Heart right ventricle (tissue), 16 donors: Measurements from ENCODE around the gene KLHL14. TPM values are rescaled to one million over a fixed set of nuclear protein-coding genes. Genes with fewer than 3 reads are reported as not detected.

ENCODE experiments used
- ATAC-seq, 8 donors: fragments of 200-7000 bp; cut with Tn5 transposase; one replicate each; pipeline ENCODE4 v1.9.1; 2020; ENCODE audit warnings: mild to moderate bottlenecking in 8 of 8, moderate library complexity in 8 of 8, moderate number of reproducible peaks in 1 of 8
- DNase-seq, 2 donors: peaks; one replicate each; pipeline ENCODE4 v3.0.0-alpha.2; 2020
- H3K27ac ChIP-seq, 10 donors: fragments of 200-600 bp; sonication (generic) in 2 of 10; one replicate each; pipeline versions ENCODE4 v1.5.0 to v1.8.0; 2020 to 2022; ENCODE audit warnings: mild to moderate bottlenecking in 3 of 10
- H3K27me3 ChIP-seq, 7 donors: fragments of 200-600 bp; one replicate each; pipeline ENCODE4 v1.8.0; 2021 to 2022; ENCODE audit warnings: mild to moderate bottlenecking in 2 of 7
- H3K36me3 ChIP-seq, 9 donors: fragments of 200-600 bp; sonication (generic) in 1 of 9; one replicate each; pipeline versions ENCODE4 v1.5.0 to v1.8.0; 2020 to 2022; ENCODE audit warnings: mild to moderate bottlenecking in 2 of 9
- H3K4me1 ChIP-seq, 9 donors: fragments of 200-600 bp; sonication (generic) in 1 of 9; one replicate each; pipeline versions ENCODE4 v1.5.0 to v1.8.0; 2020 to 2022; ENCODE audit warnings: mild to moderate bottlenecking in 4 of 9
- H3K4me3 ChIP-seq, 10 donors: fragments of 200-600 bp; sonication (generic) in 2 of 10; one replicate each; pipeline versions ENCODE4 v1.5.0 to v1.8.0; 2020 to 2022; ENCODE audit warnings: mild to moderate bottlenecking in 7 of 10, moderate library complexity in 2 of 10
- H3K9me3 ChIP-seq, 11 donors: fragments of 200-600 bp in 10 of 11; sonication (generic) in 2 of 11; one replicate each; pipeline versions ENCODE4 v1.5.0 to v1.8.0; 2013 to 2022; ENCODE audit warnings: mild to moderate bottlenecking in 2 of 11, control low read depth in 1 of 11, moderate library complexity in 1 of 11
- WGBS, 2 donors: extraction: QIAGEN DNeasy Blood & Tissue Kit; methylation state at CpG; one replicate each; pipeline ENCODE4 v1.1.7; 2013; ENCODE audit warnings: inconsistent platforms in 1 of 2; 5-methylcytosine and 5-hydroxymethylcytosine counted together
- intact Hi-C, 10 donors: fragments of 100-400 bp; cut with DNase I; formaldehyde crosslinking; loops; one replicate each; pipeline versions ENCODE4 v1.11.1 to v1.14.2; 2022
- polyA plus RNA-seq, 2 donors: library from polyadenylated mRNA; stranded (reverse); fragments of 200-250 nt; gene quantifications; one replicate each; pipeline ENCODE4 v1.2.3, GENCODE V29; 2013
- total RNA-seq, 10 donors: library from RNA; stranded (reverse); fragmentation: NEBNext Ultra II Directional in 3 of 10; extraction: Animal tissue kit (Norgen Biotek cat#: 25700) in 3 of 10; gene quantifications; one replicate each; pipeline versions ENCODE4 v1.2.1 to v1.2.4, GENCODE V29; 2021 to 2023
- TF ChIP-seq, protein P1 (sequence below), 9 donors: fragments of 200-600 bp; sonication (generic) in 2 of 9; IDR thresholded peaks; one replicate each; pipeline versions ENCODE4 v1.5.0 to v1.8.0; 2021 to 2022; ENCODE audit warnings: antibody characterized with exemption in 9 of 9, mild to moderate bottlenecking in 5 of 9, moderate library complexity in 1 of 9
- donor health status: Arrhythmogenic right ventricular cardiomyopathy.
- donor health status: ischemic (EF 13 %, LVEDD 7.1; RV severe dilation, severe dysfunction).
- donor health status: healthy with polysubstance abuse.
- donor health status: DM: no; HTN: yes; CAD: no.
- donor health status: DM: no; HTN: no; CAD: no.
- donor health status: ischemic (EF 25% LVEDD 6.9; RV normal size, moderate dysfunction).
- donor health status: ischemic (EF 25% LVEDD 5.7; RV mildly dilated, moderate dysfunction).
- donor health status: healthy.
- donor health status: DM: yes; HTN: yes; CAD: no.
- donor health status: Ischemic cardiomyopathy.
- donor health status: ischemic (EF 35%, LVEDD 5.7; RV mildly dilated, moderate dysfunction).
- donor health status: nonischemic (EF 11% LVEDD 7.7; RV severe dilation, severe dysfunction).
- donor health status: DM: yes; HTN: yes; CAD: no.
- donor health status: PGD.
- donor health status: ischemic (EF 29% LVEDD 5.4; RV normal size, mild dysfunction).
- donor health status: nonischemic (EF 23%, LVEDD 6.1; RV moderate dilation, normal function).

Gene KLHL14
- total and polyA plus RNA-seq, 12 donors: 0.04 to 0.28 (median 0.12) TPM; not detected in 5

DNA sequence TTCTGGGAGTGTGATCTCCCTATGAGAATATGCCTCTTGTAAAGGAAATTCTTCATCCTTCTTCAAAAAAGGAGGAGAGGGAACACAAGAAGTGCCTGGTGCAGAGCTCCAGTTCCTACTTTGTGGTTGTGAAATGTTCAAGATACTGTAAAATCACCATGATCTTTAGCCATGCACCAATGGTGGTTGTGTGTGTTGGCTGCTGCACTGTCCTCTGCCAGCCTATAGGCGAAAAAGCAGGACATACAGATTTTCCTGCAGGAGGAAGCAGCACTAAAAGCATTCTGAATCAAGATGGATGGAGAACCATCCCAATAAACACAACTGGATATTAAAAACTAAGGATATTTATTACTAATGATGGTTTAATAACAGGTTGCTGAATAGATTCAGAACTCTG is 6.2 kb upstream of the KLHL14 start:
- ATAC-seq (no peak), DNase-seq (no peak)
- Histone ChIP-seq H3K27me3 (peaks cover 0 to 4% (median 0%) of the 10 kb centered on the region in 7 donors), H3K36me3 (no peaks in the 10 kb centered on the region), H3K4me1 (peaks cover 0 to 3% (median 0%) of the 10 kb centered on the region in 9 donors), H3K9me3 (no peaks in the 10 kb centered on the region), H3K27ac (no peak overlapping the region), H3K4me3 (no peak overlapping the region)
- WGBS, 2 donors: 74 to 84% methylated on average over 1 of the region's 1 CpG
- TF ChIP-seq, protein P1, sequence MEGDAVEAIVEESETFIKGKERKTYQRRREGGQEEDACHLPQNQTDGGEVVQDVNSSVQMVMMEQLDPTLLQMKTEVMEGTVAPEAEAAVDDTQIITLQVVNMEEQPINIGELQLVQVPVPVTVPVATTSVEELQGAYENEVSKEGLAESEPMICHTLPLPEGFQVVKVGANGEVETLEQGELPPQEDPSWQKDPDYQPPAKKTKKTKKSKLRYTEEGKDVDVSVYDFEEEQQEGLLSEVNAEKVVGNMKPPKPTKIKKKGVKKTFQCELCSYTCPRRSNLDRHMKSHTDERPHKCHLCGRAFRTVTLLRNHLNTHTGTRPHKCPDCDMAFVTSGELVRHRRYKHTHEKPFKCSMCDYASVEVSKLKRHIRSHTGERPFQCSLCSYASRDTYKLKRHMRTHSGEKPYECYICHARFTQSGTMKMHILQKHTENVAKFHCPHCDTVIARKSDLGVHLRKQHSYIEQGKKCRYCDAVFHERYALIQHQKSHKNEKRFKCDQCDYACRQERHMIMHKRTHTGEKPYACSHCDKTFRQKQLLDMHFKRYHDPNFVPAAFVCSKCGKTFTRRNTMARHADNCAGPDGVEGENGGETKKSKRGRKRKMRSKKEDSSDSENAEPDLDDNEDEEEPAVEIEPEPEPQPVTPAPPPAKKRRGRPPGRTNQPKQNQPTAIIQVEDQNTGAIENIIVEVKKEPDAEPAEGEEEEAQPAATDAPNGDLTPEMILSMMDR (IDR thresholded peaks at IDR 0.05): no peak
- intact Hi-C loops: no loop called here

DNA sequence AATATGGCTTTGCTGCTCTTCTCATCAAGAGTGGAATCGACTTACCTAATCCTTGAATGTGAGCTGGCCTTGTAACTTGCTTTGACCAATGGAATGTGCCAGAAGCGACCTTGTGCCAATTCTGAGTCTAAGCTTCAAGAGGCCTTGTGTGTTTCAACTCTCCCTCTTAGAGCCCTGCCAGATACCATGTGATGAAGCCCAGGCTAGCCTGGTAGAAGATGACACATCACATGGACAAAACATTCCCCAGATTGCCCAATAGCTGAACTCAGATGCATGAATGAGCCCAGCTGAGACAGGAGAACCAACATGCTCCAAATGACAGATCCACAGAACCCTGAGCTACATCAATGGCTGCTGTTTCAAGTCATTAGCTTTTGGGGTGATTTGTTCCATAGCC is 4.2 kb upstream of the KLHL14 start:
- ATAC-seq (no peak), DNase-seq (no peak)
- 71 to 79% methylated on average over 2 of the region's 2 CpGs for whole genome bisulfite sequencing, 2 donors
- H3K27me3 ChIP-seq: peaks cover 0 to 16% (median 7%) of the 10 kb centered on the region in 7 donors
- H3K9me3 ChIP-seq: no peaks in the 10 kb centered on the region
- TF ChIP-seq, protein P1 (IDR thresholded peaks at IDR 0.05): no peak
- no peaks in the 10 kb centered on the region for H3K36me3 ChIP-seq
- no peak overlapping the region for H3K4me3 ChIP-seq
- intact Hi-C loops: no loop called here
- no peak overlapping the region for H3K27ac ChIP-seq
- H3K4me1 ChIP-seq: peaks cover 0 to 3% (median 0%) of the 10 kb centered on the region in 9 donors

DNA sequence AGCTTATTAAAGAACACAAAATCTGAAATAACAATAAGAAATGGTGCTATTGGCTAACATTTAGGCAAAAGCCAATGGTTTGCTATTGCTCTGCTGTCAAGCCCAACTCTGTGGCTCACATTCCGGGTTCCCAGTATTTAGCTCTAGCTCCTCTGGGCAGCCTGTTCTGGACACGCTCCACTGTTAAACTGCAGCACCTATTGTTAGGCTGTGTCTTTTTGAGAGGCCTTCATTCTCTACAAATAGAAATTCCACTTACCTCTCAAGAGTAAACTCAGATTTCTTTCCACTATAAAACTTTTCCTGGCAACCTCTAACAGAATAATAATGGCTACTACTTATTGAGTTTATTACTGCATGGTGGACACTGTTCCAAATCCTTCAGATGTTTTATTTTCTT is 3.7 kb upstream of the KLHL14 start:
- Histone ChIP-seq H3K4me3 (no peak overlapping the region), H3K4me1 (peaks cover 0 to 6% (median 2%) of the 10 kb centered on the region in 9 donors), H3K9me3 (no peaks in the 10 kb centered on the region), H3K36me3 (no peaks in the 10 kb centered on the region), H3K27ac (no peak overlapping the region), H3K27me3 (peaks cover 2 to 21% (median 9%) of the 10 kb centered on the region in 7 donors)
- no peak for DNase-seq
- 44 to 48% methylated on average over 2 of the region's 2 CpGs for WGBS, 2 donors
- intact Hi-C loops: no loop called here
- TF ChIP-seq, protein P1 (IDR thresholded peaks at IDR 0.05): no peak
- ATAC-seq: peak in 1 of 8 donors; percentile 39

DNA sequence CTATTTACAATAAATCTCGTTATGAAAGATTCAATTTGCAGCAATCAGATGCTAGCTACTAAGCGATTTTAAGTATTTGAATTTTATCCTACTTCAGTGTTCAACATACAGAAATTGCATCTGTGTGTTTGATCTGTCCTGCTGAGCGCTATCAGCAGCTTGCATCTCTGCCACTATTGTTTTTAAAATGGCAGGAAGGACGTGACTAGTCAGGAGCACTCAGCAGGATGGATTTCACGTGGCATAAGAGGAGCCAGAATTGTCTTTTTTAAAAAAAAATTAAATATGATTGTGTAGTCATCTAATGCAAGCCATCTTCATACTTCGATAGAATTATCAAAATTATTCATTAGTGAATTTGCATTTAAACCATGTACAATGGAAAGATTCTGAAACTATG is 2.8 kb upstream of the KLHL14 start:
- 61 to 78% methylated on average over 6 of the region's 6 CpGs for WGBS, 2 donors
- Histone ChIP-seq H3K4me1 (peaks cover 0 to 15% (median 12%) of the 10 kb centered on the region in 9 donors), H3K9me3 (no peaks in the 10 kb centered on the region), H3K27me3 (peaks cover 11 to 31% (median 18%) of the 10 kb centered on the region in 7 donors), H3K36me3 (no peaks in the 10 kb centered on the region), H3K4me3 (no peak overlapping the region), H3K27ac (no peak overlapping the region)
- intact Hi-C loops: no loop called here
- DNase-seq: no peak
- TF ChIP-seq, protein P1 (IDR thresholded peaks at IDR 0.05): no peak
- peak in 1 of 8 donors; percentile 23 for ATAC-seq
